Measurements from ENCODE around the gene TCAF2. TPM values are rescaled to one million over a fixed set of nuclear protein-coding genes. Genes with fewer than 3 reads are reported as not detected.
"Not testable (repeated sequence)": the region's sequence is repeated elsewhere in the genome, so short reads cannot be mapped to it uniquely, and the experiment has no call there.

The TCAF2 gene
- total RNA-seq, 2 experiments from 2014 or later = 47.6 to 50.6 TPM

- DNase-seq; H3K4me1 Mint-ChIP-seq; H3K4me3 Mint-ChIP-seq; H3K36me3 Mint-ChIP-seq (ENCODE audit: low read depth); ATAC-seq; H3K9me3 Mint-ChIP-seq (ENCODE audit: low read depth); CTCF ChIA-PET; H3K27ac Mint-ChIP-seq; intact Hi-C loops (cut with DNase I, micrococcal nuclease); POLR2A ChIA-PET; H3K27me3 Mint-ChIP-seq: not testable (repeated sequence)
Observed at GRCh38 chr7:143632506-143632905, 11.7 kb downstream of the TCAF2 start.

GRCh38 chr7:143633013-143633618 is 12.3 kb downstream of the TCAF2 start:
- H3K9me3 Mint-ChIP-seq (ENCODE audit: low read depth); H3K36me3 Mint-ChIP-seq (ENCODE audit: low read depth); POLR2A ChIA-PET; intact Hi-C loops (cut with DNase I, micrococcal nuclease); ATAC-seq; H3K27me3 Mint-ChIP-seq; H3K4me1 Mint-ChIP-seq; DNase-seq; H3K27ac Mint-ChIP-seq; CTCF ChIA-PET; H3K4me3 Mint-ChIP-seq: not testable (repeated sequence)

GRCh38 chr7:143635364-143636240 is 14.8 kb downstream of the TCAF2 start:
- H3K27me3 Mint-ChIP-seq; CTCF ChIA-PET; H3K9me3 Mint-ChIP-seq (ENCODE audit: low read depth); H3K36me3 Mint-ChIP-seq (ENCODE audit: low read depth); POLR2A ChIA-PET; H3K4me3 Mint-ChIP-seq; DNase-seq; intact Hi-C loops (cut with DNase I, micrococcal nuclease); H3K27ac Mint-ChIP-seq; H3K4me1 Mint-ChIP-seq: not testable (repeated sequence)
- ATAC-seq = peak; percentile 70

- H3K27me3 Mint-ChIP-seq; H3K36me3 Mint-ChIP-seq (ENCODE audit: low read depth); CTCF ChIA-PET; POLR2A ChIA-PET; H3K4me1 Mint-ChIP-seq; H3K27ac Mint-ChIP-seq; ATAC-seq; intact Hi-C loops (cut with DNase I, micrococcal nuclease); H3K4me3 Mint-ChIP-seq; DNase-seq; H3K9me3 Mint-ChIP-seq (ENCODE audit: low read depth): not testable (repeated sequence)
Observed at GRCh38 chr7:143639372-143639771, 18.6 kb downstream of the TCAF2 start.

- DNase-seq; H3K36me3 Mint-ChIP-seq (ENCODE audit: low read depth); POLR2A ChIA-PET; H3K27me3 Mint-ChIP-seq; H3K9me3 Mint-ChIP-seq (ENCODE audit: low read depth); CTCF ChIA-PET; H3K4me3 Mint-ChIP-seq; H3K4me1 Mint-ChIP-seq; H3K27ac Mint-ChIP-seq; intact Hi-C loops (cut with DNase I, micrococcal nuclease); ATAC-seq: not testable (repeated sequence)
Observed at GRCh38 chr7:143640528-143641189, 19.9 kb downstream of the TCAF2 start.

GRCh38 chr7:143646598-143646997 is 25.8 kb downstream of the TCAF2 start:
- CTCF ChIA-PET; H3K36me3 Mint-ChIP-seq (ENCODE audit: low read depth); DNase-seq; H3K27ac Mint-ChIP-seq; H3K4me1 Mint-ChIP-seq; H3K27me3 Mint-ChIP-seq; POLR2A ChIA-PET; intact Hi-C loops (cut with DNase I, micrococcal nuclease); H3K9me3 Mint-ChIP-seq (ENCODE audit: low read depth); H3K4me3 Mint-ChIP-seq; ATAC-seq: not testable (repeated sequence)

GRCh38 chr7:143649902-143650301 is 29.1 kb downstream of the TCAF2 start:
- H3K4me1 Mint-ChIP-seq; intact Hi-C loops (cut with DNase I, micrococcal nuclease); H3K36me3 Mint-ChIP-seq (ENCODE audit: low read depth); H3K4me3 Mint-ChIP-seq; CTCF ChIA-PET; H3K27me3 Mint-ChIP-seq; DNase-seq; H3K9me3 Mint-ChIP-seq (ENCODE audit: low read depth); H3K27ac Mint-ChIP-seq; POLR2A ChIA-PET; ATAC-seq: not testable (repeated sequence)

- CTCF ChIA-PET; ATAC-seq; intact Hi-C loops (cut with DNase I, micrococcal nuclease); DNase-seq; H3K36me3 Mint-ChIP-seq (ENCODE audit: low read depth); H3K4me1 Mint-ChIP-seq; H3K27ac Mint-ChIP-seq; H3K27me3 Mint-ChIP-seq; POLR2A ChIA-PET; H3K9me3 Mint-ChIP-seq (ENCODE audit: low read depth); H3K4me3 Mint-ChIP-seq: not testable (repeated sequence)
Observed at GRCh38 chr7:143650447-143650846, 29.7 kb downstream of the TCAF2 start.

Other genes starting within 250 kb of the TCAF2 start
- gene ZYX, start 239.6 kb upstream of the TCAF2 start, total RNA-seq = 100 to 1,000 TPM; 103 to 148 TPM
- gene EPHA1, start 212.1 kb upstream of the TCAF2 start, total RNA-seq = 1 to 10 TPM; 2.4 to 2.8 TPM
- not detected for gene TAS2R60, start 177.5 kb upstream of the TCAF2 start, total RNA-seq
- gene TAS2R41, start 143.1 kb upstream of the TCAF2 start, total RNA-seq = not detected
- 1 to 10 TPM in 1 of 2 experiments, not detected in 1; 1.4 TPM for gene CTAGE15, start 49.2 kb upstream of the TCAF2 start, total RNA-seq
- gene CTAGE6, start 136.7 kb downstream of the TCAF2 start, total RNA-seq = 1 to 10 TPM in 1 of 2 experiments, under 1 TPM in 1; 0.94 to 1.5 TPM